NCI-H128 (cell line): ENCODE measurements around the gene HECA.

Experiments
- DNase-seq: peaks from one replicate; lab custom pipeline; 2025; ENCODE audit not compliant: unreplicated experiment; lab: John Stamatoyannopoulos, UW

Gene HECA

DNA sequence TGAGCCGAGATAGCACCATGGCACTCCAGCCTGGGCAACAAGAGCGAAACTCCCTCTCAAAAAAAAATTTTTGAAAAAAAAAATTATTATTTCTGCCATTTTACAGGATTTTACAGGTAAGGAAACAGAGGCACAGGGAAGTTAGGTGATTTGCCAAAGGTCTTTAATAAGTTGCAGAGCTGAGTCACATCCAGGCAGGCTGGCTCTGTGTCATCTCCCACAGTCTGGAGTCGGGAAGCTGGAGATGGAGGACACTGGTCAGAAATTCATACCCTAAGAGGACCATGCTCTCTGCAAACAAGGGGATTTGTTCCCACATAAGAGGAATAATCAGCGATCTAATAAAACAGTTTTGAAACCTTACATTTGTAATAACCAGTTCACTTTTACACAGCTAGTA, 24.1 kb downstream of the HECA start:
- DNase-seq = no peak

DNA sequence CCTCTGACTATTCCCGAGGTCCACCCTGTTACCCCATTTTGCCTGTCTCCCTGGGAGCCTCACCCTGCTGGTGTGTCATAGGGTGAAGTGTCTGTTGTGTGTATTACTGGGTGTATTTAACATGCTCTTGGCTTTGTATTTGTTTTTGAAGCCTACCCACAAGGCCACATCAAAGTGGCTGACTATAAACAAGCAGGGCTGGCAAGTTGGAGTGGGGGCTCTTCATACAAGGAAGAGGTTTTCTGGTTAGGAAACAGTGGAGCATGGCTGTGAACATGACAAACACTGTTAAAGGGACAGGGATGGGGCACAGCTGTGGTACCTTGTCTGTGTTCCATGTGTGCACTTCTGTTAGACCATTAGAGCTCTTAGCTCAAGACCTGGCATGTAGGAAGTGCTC, 26.3 kb downstream of the HECA start:
- DNase-seq = no peak

DNA sequence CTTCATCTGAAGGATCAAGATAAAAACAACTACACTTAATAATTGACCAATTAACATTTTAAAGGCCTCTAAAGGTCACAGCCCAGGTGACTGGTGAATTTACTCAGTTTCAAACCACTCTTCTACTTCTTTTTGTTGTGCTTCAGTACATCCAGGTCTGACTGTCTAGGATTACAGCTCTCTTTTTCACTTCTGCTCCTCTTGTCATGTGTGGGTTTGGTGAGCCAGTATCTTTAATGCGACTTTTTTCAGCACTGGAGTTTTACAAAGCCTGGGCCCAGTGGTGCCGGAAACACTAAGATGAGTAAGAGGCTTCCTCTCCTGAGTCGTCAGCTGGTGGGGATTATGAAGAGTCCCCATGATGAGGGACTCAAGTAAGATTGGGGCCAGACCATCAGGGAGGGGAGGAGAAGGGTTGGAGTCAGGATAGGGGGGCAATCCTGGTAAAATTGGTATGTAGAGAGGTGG, 27.0 kb downstream of the HECA start:
- DNase-seq = no peak

DNA sequence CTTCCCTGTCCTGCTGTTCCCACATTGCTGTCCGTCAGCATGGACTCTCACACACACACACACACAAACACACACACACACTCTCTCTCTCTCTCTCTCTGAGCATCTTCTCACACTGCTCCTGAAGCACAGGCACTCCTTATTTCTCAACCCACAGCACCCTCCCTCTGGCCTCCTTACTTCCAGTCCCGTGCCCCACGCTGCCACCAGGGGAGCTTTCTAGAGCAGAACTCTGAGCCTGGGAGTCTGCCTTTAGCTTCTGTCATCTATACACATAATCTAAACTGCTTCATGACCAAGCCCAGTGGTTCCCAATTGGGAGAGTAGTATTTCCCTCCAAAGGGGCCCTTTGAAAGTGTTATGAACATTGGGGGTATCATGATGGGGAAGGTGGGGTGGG, 29.1 kb downstream of the HECA start:
- no peak for DNase-seq

- DNase-seq = no peak
These were observed 30.4 kb downstream of the HECA start for GRCh38 chr6:139165324-139165723.

- no peak for DNase-seq
These were observed 31.5 kb downstream of the HECA start for GRCh38 chr6:139166238-139166955.

DNA sequence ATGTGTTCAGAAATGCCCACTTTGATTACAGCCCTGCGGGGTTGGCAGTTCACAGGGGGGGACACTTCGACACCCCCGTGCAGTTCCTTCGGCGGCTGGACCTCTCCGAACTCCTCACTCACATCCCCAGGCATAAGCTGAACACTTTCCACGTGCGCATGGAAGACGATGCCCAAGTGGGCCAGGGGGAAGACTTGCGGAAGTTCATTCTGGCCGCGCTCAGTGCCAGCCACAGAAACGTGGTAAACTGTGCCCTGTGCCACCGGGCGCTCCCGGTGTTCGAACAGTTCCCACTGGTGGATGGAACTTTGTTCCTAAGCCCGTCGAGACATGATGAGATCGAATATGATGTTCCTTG, 32.1 kb downstream of the HECA start:
- no peak for DNase-seq

GRCh38 chr6:139172151-139172550, 37.3 kb downstream of the HECA start:
- DNase-seq = no peak

DNA sequence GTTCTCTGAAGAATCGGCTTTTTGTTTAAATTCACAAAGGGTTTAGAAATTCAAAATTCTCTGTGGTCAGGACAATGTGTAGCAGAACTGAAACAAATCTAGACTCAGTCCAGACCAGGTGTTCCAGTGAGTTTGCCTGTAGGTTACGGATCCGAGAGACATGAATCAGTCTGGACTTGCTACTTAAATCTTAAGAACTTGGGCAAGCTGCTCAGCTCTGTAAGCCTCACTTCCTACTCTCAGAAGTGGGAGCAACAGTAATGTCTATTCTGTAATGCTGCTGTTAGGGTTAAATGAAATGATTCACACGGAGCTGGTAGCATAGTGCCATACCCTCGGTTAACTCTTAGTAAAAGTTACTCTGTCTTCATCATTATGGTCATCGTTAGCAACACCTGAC, 37.7 kb downstream of the HECA start:
- DNase-seq = no peak

DNA sequence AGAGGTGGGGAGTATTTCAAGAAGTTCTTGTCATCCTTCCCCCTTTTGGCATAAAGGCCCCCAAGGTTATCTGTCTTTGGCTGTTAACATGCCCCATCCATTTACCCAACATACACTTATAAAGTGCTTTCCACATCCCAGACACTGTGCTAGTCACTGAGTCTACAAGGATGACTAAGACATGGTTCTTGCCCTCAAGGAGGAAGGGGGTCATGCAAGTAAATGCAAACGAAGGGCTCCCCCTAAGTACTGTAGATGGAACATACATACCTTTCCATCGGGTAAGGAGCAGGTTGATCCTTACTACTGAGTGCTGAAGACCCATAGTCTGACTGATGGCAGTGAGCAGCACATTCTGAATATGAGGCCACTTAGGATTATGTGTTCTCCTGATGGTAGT, 38.3 kb downstream of the HECA start:
- no peak for DNase-seq

- no peak for DNase-seq
These were observed 38.9 kb downstream of the HECA start for GRCh38 chr6:139173822-139174221.

GRCh38 chr6:139174961-139175360, 40.1 kb downstream of the HECA start:
- no peak for DNase-seq

GRCh38 chr6:139175389-139175948, 40.6 kb downstream of the HECA start:
- DNase-seq = no peak

- DNase-seq = no peak
These were observed 46.4 kb downstream of the HECA start for GRCh38 chr6:139181236-139181635.

- DNase-seq = no peak
These were observed 49.2 kb downstream of the HECA start for GRCh38 chr6:139184047-139184446.

- DNase-seq = no peak
These were observed 49.6 kb downstream of the HECA start for GRCh38 chr6:139184459-139184858.

DNA sequence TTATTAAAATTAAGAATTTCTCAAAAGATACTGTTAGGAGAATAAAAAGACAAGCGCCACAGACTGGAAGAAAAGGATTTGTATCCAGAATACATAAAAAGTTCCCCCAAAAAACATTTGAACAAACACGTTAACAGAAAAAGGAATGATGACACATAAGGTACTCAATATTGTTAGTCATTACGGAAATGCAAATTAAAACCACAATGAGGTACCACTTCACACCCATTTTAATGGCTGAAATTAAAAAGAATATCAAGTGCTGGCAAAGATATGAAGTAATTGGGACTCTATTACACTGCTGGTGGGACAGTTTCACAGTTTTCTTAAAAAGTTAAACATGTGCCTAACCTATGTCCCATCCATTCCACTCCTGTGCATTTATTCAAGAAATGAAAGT, 51.4 kb downstream of the HECA start:
- no peak for DNase-seq

GRCh38 chr6:139186692-139187091, 51.8 kb downstream of the HECA start:
- no peak for DNase-seq

GRCh38 chr6:139187489-139187888, 52.6 kb downstream of the HECA start:
- no peak for DNase-seq

DNA sequence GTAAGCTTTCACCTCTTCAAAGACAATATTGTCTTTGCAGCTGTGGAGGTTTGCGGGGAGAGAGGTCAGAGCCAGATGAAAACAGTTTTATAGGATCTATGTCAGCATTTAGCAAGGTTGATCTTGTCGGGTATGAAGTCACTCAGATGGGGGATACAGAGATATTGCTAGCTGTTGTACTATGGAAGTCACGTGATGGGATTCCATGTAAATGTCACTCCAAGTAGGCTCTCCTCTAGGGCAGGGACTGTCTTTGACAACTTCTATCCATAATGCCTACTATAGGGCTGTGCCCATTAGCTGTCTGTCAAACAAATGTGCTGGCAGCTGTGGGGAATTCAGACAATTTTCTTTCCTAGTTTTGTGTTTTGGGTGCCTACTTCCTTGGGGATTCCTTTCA, 54.8 kb downstream of the HECA start:
- no peak for DNase-seq

- DNase-seq = no peak
These were observed 59.9 kb downstream of the HECA start for GRCh38 chr6:139194740-139195139.

- no peak for DNase-seq
These were observed 63.8 kb downstream of the HECA start for GRCh38 chr6:139198529-139199288.
